GM21515 (cell line): ENCODE data around the gene ZNF605.
"Not testable (repeated sequence)": the region's sequence is repeated elsewhere in the genome, so short reads cannot be mapped to it uniquely, and the experiment has no call there.

Experiments
- ATAC-seq: cut with Tn5 transposase; IDR thresholded peaks from one replicate; pipeline ENCODE4 v1.9.1; 2021; ENCODE audit not compliant: unreplicated experiment

Gene ZNF605

DNA sequence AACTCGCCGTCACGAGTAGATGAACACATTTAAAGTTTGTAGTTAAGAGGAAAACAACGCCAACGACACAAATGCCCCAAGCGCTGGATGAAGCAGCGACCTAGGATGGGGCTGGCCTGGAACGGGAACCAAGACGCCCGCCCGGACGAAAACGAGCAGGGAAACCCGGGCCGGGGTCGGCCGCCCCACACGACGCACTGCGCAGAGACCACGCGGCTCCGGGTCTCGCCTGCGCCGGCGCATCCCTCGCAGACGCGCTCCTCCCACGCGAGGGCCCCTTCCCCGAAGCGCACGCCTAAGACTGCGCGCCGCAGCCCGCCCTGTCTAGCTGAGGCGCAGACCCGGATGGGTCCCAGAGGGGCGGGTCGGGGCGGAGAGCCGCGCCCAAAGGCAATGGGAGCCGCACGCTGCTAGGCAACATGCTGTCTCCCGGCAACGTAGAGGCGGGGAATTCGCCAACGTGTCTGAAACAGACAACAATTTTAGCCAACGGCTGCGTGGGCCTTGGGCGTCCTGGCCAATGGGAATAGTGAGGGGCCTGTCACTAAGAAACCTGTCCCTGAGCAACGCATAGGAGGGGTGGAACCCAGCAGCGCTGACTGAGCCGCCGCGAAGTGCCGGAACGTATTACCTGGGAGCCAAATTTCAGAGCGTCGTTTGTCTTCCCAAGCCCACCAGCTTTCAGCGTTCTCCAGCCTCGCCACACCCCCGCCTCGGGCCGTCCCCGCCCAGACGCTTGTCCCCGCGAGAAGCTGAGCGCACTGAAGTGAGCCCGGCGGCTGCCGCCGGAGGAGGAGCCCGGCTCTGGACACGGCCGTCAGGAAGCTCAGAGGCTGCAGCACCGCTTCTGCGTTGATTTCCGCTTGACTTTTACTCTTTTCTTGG is 47.7 kb downstream of the ZNF605 start:
- peak; percentile 94 for ATAC-seq

DNA sequence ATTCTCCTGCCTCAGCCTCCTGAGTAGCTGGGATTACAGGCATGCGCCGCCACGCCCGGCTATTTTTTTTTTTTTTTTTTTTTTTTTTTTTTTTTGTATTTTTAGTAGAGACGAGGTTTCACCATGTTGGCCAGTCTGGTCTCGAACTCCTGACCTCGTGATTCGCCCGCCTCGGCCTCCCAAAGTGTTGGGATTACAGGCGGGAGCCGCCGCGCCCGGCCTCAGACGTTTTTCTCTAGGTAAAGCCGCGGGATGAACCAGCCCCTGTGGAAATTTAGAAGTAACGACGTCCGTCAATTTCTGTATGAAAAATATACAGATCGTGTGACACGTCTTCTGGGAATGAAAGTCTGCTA is 48.3 kb downstream of the ZNF605 start:
- ATAC-seq, result not testable (repeated sequence)

DNA sequence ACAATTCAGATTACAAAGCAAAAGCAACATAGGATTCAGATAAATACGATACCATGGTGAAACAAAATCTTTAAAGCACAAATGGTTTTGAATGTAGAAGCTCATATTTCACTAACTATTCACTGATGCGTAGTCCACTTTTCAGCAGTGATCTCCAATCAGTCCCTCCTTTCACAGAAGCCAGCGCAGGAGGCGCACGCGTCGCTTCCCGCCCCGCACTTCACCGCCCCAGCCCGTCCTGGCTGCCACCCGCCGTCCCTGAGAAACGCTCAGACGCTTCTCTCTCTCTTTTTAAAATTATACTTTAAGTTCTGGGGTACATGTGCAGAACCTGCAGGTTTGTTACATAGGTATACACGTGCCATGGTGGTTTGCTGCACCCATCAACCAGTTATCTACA is 48.9 kb downstream of the ZNF605 start:
- no peak for ATAC-seq

DNA sequence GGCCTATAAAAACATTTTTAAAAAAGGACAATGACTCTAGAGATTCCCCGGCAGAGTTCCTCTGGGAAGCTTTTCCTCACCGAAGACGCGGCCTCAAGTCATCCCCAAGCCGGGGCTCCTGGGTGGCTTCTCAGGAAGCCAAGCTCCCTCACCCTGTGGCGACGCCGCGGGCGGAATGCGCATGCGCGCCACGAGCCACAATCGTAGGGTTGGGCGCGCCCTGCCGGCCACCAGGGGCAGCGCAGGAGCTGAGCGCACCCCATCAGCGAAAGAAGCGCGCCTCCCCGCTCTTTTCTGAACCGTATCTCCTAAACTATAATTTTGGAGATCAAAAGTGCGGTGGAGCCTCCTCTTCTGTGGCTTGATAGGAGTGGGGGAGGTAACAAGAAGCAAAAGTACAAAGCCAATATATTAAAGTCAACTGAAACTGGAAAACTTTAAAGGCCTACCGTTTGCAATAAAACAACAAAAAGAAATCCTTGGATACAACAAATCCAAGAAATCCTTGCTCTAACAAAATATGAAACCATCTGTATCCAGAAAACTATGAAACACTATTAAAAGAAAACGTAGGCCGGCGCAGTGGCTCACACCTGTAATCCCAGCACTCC is 51.3 kb downstream of the ZNF605 start:
- ATAC-seq, result no peak

DNA sequence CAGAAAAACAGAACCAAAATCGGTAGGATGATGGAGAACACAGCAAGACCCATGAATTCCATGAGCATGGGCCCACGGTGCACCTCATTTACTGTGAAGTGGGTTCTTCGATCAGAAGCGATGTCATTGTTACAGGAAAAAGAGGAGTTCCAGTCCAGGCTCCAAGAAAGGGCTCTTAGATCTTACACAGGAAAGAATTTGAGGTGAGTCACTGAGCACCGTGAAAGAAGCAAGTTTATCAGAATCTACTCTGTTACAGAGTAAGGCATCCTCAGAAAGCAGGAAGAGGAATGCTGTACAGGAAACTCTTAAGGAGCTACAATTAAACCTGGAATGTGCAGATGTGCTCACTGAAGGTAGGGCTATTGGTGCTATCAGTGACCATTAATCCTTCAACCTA is 57.1 kb downstream of the ZNF605 start:
- no peak for ATAC-seq

DNA sequence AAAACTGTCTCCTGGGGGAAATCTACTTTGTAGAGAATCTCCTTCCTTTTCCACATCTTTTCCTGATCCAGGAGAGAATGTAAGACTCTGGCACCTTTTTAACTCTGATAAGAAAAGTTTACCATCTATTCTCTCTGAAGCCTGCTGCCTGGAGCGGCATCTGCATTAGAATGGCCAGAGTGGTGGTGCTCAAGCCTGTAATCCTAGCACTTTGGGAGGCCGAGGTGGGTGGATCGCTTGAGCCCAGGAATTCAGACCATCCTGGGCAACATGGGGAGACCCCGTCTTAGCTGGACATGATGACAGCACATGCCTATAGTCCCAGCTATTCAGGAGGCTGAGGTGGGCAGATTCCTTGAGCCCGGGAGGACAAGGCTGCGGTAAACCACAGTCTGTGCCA is 67.3 kb downstream of the ZNF605 start:
- no peak for ATAC-seq

DNA sequence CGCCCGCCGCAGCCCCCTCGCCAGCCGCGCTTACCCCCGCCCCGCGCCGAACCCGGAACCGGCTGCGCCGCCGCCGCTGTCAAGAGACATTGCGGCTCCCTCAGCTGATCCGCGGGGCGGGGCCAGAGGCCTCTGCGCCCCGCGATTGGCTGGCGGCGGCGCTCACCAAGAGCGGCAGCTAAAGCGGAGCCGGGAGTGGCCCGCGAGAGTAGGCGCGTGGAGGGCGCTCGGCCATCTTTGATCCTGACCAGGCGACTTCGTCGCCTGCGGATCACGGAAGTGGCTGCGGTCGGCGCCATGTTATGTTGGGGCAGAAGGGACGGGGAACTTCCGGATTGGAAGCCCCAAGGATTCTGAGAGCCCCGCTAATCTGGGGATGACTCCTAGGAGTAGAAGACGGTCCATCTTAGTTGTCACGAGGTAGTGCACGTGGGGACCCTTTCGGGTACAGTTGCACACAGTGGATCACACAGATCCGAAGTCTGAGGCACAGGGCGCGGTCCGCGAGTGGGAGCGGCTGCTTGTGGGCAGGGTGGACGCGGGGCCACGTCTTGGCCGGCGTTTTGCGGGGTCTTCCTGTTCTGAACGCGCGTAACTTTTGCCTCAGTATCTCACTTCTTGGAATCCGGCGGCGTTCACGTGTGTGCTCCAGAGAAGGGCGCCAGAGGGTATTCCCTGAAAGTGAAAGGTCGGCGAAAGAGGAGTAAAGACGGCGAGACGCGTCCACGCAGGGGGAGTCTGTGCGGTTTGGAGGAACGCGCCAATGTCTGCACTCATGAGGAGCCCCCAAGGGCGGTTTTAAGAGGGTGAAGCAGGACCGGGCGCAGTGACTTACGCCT is 68.4 kb downstream of the ZNF605 start, which contains the start of gene CHFR:
CHFR (minus strand) TSS at position 93 of the 839 bp plus-strand sequence. CDS start 277 bp downstream, outside the sequence.
- peak; percentile 97 for ATAC-seq

DNA sequence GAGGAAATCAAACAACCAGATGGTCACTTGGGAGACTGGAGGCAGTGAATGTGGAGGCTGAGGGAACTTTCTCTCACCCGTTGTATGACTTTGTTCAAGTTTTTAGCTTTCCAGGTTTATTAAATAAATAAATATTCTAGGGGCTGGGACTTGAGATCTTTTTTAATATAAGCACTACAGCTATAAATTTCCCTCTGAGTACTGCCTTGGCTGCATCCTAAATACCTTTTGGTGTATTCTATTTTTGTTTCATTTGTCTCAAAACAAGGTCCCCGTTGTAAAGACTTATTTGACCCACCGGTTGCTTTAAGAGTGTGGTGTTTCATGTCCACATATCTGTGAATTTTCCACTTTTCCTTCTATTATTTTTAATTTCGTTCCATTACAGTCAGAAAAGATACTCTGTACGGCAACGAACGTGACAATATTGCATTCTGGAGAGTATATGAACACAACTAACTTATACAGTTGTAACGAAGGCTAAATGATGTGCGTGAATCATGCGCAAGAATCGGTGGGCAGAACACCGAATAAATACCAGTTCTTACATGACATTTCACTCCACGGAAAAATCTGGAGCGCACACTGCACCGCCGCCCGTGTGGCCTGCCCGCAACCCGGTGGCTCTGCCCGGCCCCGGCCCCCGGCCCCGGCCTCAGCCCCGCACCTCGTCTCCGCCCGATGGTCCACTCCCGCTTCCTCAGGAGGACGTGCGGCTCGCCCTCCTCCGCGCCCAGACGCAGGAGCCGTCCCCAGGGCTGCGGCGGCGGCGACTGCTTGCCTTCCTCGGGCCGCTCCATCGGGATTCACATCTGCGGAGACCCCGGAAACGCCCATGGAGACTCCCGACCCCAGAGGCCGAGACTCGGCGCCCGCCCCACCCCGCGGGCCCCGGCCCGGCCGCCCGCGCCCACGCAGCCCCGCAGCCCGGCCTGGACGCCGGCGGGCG is 69.3 kb downstream of the ZNF605 start:
- ATAC-seq, result peak; percentile 22

DNA sequence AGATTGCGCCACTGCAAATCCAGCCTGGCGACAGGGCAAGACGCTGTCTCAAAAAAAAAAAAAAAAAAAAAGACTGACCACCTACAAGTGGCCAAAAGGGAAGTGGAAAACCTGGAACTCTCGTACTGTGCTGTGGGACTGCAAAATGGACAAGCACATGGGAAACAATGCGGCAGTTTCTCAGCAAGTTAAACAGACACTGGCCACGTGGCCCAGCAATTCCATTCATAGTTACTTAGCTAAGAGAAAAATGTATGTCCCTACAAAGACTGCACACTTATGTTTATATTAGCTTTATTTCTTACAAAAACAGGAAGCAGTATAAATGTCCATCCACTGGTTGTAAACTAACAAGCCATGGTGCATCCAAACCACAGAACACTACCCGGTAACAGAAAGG is 74.3 kb downstream of the ZNF605 start:
- ATAC-seq, result no peak

DNA sequence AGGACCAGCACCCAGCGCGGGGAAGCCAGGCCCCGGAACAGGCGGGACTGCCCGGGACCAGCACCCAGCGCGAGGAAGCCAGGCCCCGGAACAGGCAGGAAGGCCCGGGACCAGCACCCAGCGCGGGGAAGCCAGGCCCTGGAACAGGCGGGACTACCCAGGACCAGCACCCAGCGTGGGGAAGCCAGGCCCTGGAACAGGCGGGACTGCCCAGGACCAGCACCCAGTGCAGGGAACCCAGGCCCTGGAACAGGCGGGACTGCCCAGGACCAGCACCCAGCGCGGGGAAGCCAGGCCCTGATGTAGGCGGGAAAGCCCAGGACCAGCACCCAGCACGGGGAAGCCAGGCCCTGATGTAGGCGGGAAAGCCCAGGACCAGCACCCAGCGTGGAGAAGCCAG is 81.5 kb downstream of the ZNF605 start:
- ATAC-seq, result not testable (repeated sequence)

DNA sequence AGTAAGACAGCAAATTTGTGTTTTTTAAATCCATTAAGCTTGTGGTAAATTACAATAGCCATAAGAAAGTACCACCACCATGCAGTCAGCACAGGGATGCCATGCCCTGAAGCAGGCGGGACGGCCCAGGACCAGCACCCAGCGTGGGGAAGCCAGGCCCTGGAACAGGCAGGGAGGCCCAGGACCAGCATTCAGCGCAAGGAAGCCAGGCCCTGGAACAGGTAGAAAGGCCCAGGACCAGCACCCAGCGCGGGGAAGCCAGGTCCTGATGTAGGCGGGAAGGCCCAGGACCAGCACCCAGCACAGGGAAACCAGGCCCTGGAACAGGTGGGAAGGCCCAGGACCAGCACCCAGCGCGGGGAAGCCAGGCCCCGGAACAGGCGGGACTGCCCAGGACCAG is 81.9 kb downstream of the ZNF605 start:
- no peak for ATAC-seq

DNA sequence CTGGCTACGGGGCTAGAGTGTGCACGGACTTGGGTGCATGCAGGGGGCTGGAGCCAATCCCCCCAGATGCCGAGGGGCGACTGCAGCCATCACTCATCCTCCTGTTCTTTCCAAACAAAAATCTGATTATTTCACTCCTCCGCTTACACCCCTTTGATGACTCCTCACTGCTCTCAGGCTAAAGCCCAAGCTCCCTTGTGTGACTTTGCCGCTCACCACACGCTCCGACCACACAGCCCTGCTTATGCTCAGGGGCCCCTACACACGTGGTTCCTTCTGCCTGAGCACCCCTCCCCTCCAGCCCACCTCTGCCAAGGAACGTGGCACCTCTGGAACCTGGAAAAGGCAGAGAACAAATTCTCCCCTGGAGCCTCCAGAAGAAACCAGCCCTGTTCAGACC is 82.4 kb downstream of the ZNF605 start:
- ATAC-seq, result no peak

DNA sequence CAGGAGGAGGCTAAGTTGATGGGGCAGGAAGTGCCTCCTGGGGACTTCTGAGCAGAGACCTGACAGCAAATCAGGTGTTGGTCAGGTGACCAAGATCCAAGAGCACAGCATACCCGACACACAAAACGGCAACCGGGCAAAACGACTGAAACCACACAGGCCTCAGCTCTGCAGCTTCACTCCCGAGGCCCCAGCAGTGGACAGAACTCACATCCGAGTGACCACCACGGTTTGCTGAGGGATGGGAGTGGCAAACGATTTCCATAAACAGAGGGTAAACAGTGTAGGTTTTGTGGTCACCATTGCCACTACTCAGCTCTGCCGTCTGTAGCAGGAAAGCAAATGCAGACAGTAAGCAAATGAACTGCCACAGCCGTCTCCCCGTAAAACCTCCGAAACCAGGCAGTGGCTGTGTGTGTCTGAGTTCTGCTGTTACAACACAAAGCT is 83.1 kb downstream of the ZNF605 start:
- no peak for ATAC-seq

DNA sequence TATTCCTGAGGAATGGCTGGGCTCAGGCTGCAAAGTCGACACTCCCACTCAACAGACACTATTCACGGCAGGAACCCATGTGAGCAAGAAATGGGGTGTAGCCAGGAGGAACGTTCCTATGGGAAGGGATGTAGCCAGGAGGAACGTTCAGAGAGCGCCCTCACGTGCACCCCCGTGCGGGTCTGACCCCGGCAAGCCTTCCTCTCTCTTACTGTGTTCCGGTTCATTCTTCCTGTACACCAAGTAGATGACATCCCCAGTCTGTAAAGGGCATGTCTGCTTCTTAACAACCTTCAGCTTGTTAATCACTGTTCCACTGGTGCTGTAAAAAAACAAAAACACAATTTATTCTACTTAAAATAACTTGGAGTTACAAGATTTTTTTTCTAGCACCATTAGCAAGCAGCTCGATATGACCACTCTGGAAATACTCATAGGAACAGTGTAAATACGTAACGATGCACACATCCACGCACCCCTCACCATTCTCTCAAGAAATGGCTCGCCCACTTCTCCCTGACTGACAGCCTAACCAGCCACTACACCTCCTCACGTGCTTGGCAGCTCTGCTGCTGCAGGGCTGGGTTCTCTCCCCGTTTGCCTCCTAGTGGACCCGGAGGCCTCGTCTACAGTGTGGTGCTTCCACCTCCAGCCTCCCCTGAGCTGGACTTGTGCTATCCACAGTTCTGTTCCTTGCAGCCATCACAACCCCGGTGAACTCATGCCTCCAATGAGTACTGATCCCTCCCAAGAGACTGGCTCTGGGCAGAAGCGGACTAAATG is 83.8 kb downstream of the ZNF605 start:
- ATAC-seq, result no peak

DNA sequence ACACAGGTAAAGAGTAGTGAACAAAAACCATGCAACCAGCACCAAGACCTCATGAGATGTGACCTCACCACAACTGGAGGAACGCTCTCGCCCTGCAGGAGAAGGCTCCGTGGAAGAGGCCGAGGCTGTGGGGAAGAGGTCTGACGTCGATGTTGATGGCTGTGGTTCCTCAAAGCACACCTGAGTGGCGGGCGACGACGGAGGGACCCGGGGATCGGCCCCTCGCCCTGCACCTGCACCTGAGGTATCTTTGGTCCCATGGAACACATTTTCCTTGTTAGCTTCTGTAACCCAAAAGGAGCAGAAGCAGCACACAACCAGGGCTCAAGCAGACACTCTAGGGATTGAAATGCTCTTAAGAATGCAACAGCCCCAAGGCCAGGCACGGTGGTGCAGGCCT is 86.6 kb downstream of the ZNF605 start:
- no peak for ATAC-seq
